Heart left ventricle (tissue), 16 donors: ENCODE data around the gene DLX3. TPM values are rescaled to one million over a fixed set of nuclear protein-coding genes. Genes with fewer than 3 reads are reported as not detected.

Experiments used
- ATAC-seq, 4 donors: fragments of 200-7000 bp; cut with Tn5 transposase; one replicate each; pipeline ENCODE4 v1.9.1; 2020 to 2022; ENCODE audit warnings: moderate library complexity in 4 of 4, mild to moderate bottlenecking in 3 of 4, moderate number of reproducible peaks in 1 of 4
- DNase-seq, 5 donors: peaks; one replicate each; pipeline ENCODE4 v3.0.0-alpha.2; 2020
- H3K27ac ChIP-seq, 12 donors: fragments of 200-600 bp; sonication (generic) in 4 of 12; one replicate each; pipeline versions ENCODE4 v1.5.0 to v1.8.0; 2016 to 2022; ENCODE audit warnings: mild to moderate bottlenecking in 2 of 12
- H3K27me3 ChIP-seq, 9 donors: fragments of 200-600 bp; sonication (generic) in 2 of 9; one replicate each; pipeline versions ENCODE4 v1.5.1 to v1.8.0; 2016 to 2022; ENCODE audit warnings: mild to moderate bottlenecking in 3 of 9
- H3K36me3 ChIP-seq, 9 donors: fragments of 200-600 bp; sonication (generic) in 2 of 9; one replicate each; pipeline versions ENCODE4 v1.5.0 to v1.8.0; 2018 to 2022; ENCODE audit warnings: mild to moderate bottlenecking in 2 of 9
- H3K4me1 ChIP-seq, 12 donors: fragments of 200-600 bp; sonication (generic) in 4 of 12; one replicate each; pipeline versions ENCODE4 v1.5.0 to v1.8.0; 2016 to 2022; ENCODE audit warnings: mild to moderate bottlenecking in 3 of 12
- H3K4me3 ChIP-seq, 12 donors: fragments of 200-600 bp; sonication (generic) in 4 of 12; one replicate each; pipeline versions ENCODE4 v1.5.0 to v1.8.0; 2017 to 2022; ENCODE audit warnings: mild to moderate bottlenecking in 9 of 12, moderate library complexity in 4 of 12
- H3K9me3 ChIP-seq, 12 donors: fragments of 200-600 bp; sonication (generic) in 4 of 12; one replicate each; pipeline versions ENCODE4 v1.5.0 to v1.8.0; 2016 to 2022; ENCODE audit warnings: mild to moderate bottlenecking in 1 of 12
- CTCF ChIP-seq, 12 donors: fragments of 200-600 bp; sonication (generic) in 4 of 12; IDR thresholded peaks; one replicate each; pipeline versions ENCODE4 v1.5.0 to v1.8.0; 2018 to 2022; ENCODE audit warnings: antibody characterized with exemption in 12 of 12, mild to moderate bottlenecking in 5 of 12
- POLR2A ChIP-seq, 2 donors: fragments of 450-650 bp; IDR thresholded peaks; one replicate each; pipeline ENCODE4 v1.6.1; 2017; ENCODE audit warnings: antibody characterized with exemption in 2 of 2, mild to moderate bottlenecking in 2 of 2, moderate library complexity in 2 of 2
- WGBS, 4 donors: extraction: QIAGEN DNeasy Blood & Tissue Kit in 2 of 4; methylation state at CpG; one replicate each; pipeline versions ENCODE4 v1.1.5 to v1.1.7; 2013 to 2018; 5-methylcytosine and 5-hydroxymethylcytosine counted together
- intact Hi-C, 10 donors: fragments of 100-400 bp; cut with DNase I; formaldehyde crosslinking; loops; one replicate each; pipeline versions ENCODE4 v1.11.1 to v1.14.2; 2022
- polyA plus RNA-seq, 2 donors: library from polyadenylated mRNA; stranded (reverse); fragments of 200-250 nt; gene quantifications; one replicate each; pipeline ENCODE4 v1.2.3, GENCODE V29; 2013
- total RNA-seq, 9 donors: library from RNA; depleted of rRNA in 2 of 9; stranded (reverse); fragments of >200 nt in 2 of 9; fragmentation: NEBNext Ultra II Directional in 3 of 9; extraction: Animal tissue kit (Norgen Biotek cat#: 25700) in 3 of 9; gene quantifications; one replicate each; pipeline versions ENCODE4 v1.1.0 to v1.2.4, GENCODE V29; 2016 to 2023
- donor health status: ischemic (EF 13 %, LVEDD 7.1; RV severe dilation, severe dysfunction).
- donor health status: healthy with polysubstance abuse.
- donor health status: DM: no; HTN: yes; CAD: no.
- donor health status: DM: no; HTN: no; CAD: no.
- donor health status: ischemic (EF 25% LVEDD 6.9; RV normal size, moderate dysfunction).
- donor health status: ischemic (EF 25% LVEDD 5.7; RV mildly dilated, moderate dysfunction).
- donor health status: healthy.
- donor health status: DM: yes; HTN: yes; CAD: no.
- donor health status: ischemic (EF 35%, LVEDD 5.7; RV mildly dilated, moderate dysfunction).
- donor health status: nonischemic (EF 11% LVEDD 7.7; RV severe dilation, severe dysfunction).
- donor health status: DM: yes; HTN: yes; CAD: no.
- donor health status: PGD.
- donor health status: ischemic (EF 29% LVEDD 5.4; RV normal size, mild dysfunction).
- donor health status: nonischemic (EF 23%, LVEDD 6.1; RV moderate dilation, normal function).

The DLX3 gene
- total and polyA plus RNA-seq, 11 donors: 0.08 to 0.61 (median 0.09) TPM; not detected in 6

- ATAC-seq (no peak), DNase-seq (no peak)
- H3K4me3 ChIP-seq: no peak overlapping the region
- H3K4me1 ChIP-seq: peaks cover 0 to 10% (median 7%) of the 10 kb centered on the region in 12 donors
- TF ChIP-seq CTCF (IDR thresholded peaks at IDR 0.05) (no peak), POLR2A (IDR thresholded peaks at IDR 0.05) (no peak)
- peaks cover 21 to 68% (median 33%) of the 10 kb centered on the region in 9 donors for H3K27me3 ChIP-seq
- H3K9me3 ChIP-seq: no peaks in the 10 kb centered on the region
- intact Hi-C loops: no loop called here
- no peaks in the 10 kb centered on the region for H3K36me3 ChIP-seq
- no peak overlapping the region for H3K27ac ChIP-seq
- 65 to 72% (median 68%) methylated on average over 8 of the region's 8 CpGs for WGBS, 4 donors
Observed at GRCh38 chr17:49959183-49959935, 35.7 kb downstream of the DLX3 start.

GRCh38 chr17:49958723-49959122 is 36.3 kb downstream of the DLX3 start:
- 88 to 93% (median 91%) methylated on average over 4 of the region's 4 CpGs for WGBS, 4 donors
- intact Hi-C loops: no loop called here
- no peak for DNase-seq
- peaks cover 16 to 62% (median 27%) of the 10 kb centered on the region in 9 donors for H3K27me3 ChIP-seq
- no peak for TF ChIP-seq POLR2A (IDR thresholded peaks at IDR 0.05)
- no peak for TF ChIP-seq CTCF (IDR thresholded peaks at IDR 0.05)
- no peaks in the 10 kb centered on the region for H3K9me3 ChIP-seq
- H3K4me1 ChIP-seq: peaks cover 0 to 4% (median under 1%) of the 10 kb centered on the region in 12 donors
- no peak for ATAC-seq
- H3K27ac ChIP-seq: no peak overlapping the region
- H3K4me3 ChIP-seq: no peak overlapping the region
- no peaks in the 10 kb centered on the region for H3K36me3 ChIP-seq

GRCh38 chr17:49957350-49957749 is 37.7 kb downstream of the DLX3 start:
- TF ChIP-seq CTCF (IDR thresholded peaks at IDR 0.05) (no peak), POLR2A (IDR thresholded peaks at IDR 0.05) (no peak)
- no peaks in the 10 kb centered on the region for H3K9me3 ChIP-seq
- H3K4me1 ChIP-seq: no peaks in the 10 kb centered on the region
- H3K27me3 ChIP-seq: peaks cover 4 to 54% (median 13%) of the 10 kb centered on the region in 9 donors
- DNase-seq: no peak
- no peaks in the 10 kb centered on the region for H3K36me3 ChIP-seq
- WGBS, 4 donors: 64 to 83% (median 78%) methylated on average over 3 of the region's 3 CpGs
- no peak for ATAC-seq
- no peak overlapping the region for H3K27ac ChIP-seq
- no peak overlapping the region for H3K4me3 ChIP-seq
- intact Hi-C loops: no loop called here

GRCh38 chr17:49956780-49957179 is 38.2 kb downstream of the DLX3 start:
- Histone ChIP-seq H3K4me1 (no peaks in the 10 kb centered on the region), H3K27me3 (peaks cover 2 to 54% (median 10%) of the 10 kb centered on the region in 9 donors), H3K36me3 (no peaks in the 10 kb centered on the region), H3K4me3 (no peak overlapping the region), H3K27ac (no peak overlapping the region), H3K9me3 (no peaks in the 10 kb centered on the region)
- intact Hi-C loops: no loop called here
- 45 to 60% (median 58%) methylated on average over 4 of the region's 4 CpGs for WGBS, 4 donors
- TF ChIP-seq POLR2A (IDR thresholded peaks at IDR 0.05) (no peak), CTCF (IDR thresholded peaks at IDR 0.05) (no peak)
- DNase-seq: no peak
- ATAC-seq: no peak
